ENCODE data around the gene ARHGAP40.

DNA sequence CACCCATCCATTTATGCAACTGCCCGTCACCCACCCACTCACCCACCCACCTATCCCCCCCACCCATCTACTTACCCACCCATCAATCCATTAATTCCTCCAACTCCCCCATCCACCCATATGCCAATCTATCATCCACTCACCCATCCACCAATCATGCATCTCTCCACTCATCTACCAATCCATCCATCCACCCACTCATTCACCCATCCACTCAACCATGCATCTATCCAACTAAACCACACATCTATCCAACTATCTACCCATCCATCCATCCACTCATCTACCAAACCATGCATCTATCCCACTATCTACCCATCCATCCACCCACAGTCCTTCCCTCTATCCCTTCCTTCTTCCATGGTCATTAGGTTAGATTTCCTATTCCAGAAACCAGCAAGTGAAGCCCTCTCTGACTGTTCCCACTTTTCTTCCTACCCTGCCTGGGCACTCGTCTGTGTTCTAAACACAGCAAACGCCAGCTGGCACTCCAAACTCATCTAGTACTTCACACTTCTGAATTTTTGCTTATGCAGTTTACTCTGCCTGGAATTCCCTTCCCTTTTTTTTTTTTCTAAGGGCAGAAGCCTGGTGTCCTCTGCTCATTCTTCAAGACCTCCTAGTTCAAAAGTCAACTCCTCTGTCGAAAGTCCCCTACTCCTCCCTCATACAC is 43.1 kb downstream of the ARHGAP40 start:
- TF ChIP-seq CTCF (tag by site-specific recombination; IDR thresholded peaks at IDR 0.05) = no peak
- TF ChIP-seq REST (tag by site-specific recombination; IDR thresholded peaks at IDR 0.05) = no peak
- no peak for TF ChIP-seq TCF7L2 (IDR thresholded peaks at IDR 0.05; ENCODE audit: borderline replicate concordance, low read depth, low read length)
- TF ChIP-seq ZNF146 (tag by site-specific recombination; IDR thresholded peaks at IDR 0.05) = no peak
- no peak for TF ChIP-seq ZFP41 (tag by site-specific recombination; IDR thresholded peaks at IDR 0.05; ENCODE audit: borderline replicate concordance)
- no peak for TF ChIP-seq ZNF423 (tag by site-specific recombination; IDR thresholded peaks at IDR 0.05)
- TF ChIP-seq ZBTB1 (tag by site-specific recombination; IDR thresholded peaks at IDR 0.05) = no peak
- TF ChIP-seq ZBTB49 (tag by site-specific recombination; IDR thresholded peaks at IDR 0.05; ENCODE audit: low read depth) = no peak
- no peak for TF ChIP-seq ZNF555 (tag by site-specific recombination; conservative IDR thresholded peaks at IDR 0.05)
- TF ChIP-seq YY1 (tag by site-specific recombination; IDR thresholded peaks at IDR 0.05) = no peak
- TF ChIP-seq ZNF664 (tag by site-specific recombination; IDR thresholded peaks at IDR 0.05) = no peak
- TF ChIP-seq ZXDB (tag by site-specific recombination; IDR thresholded peaks at IDR 0.05) = no peak
- no peak for TF ChIP-seq ZNF529 (tag by site-specific recombination; IDR thresholded peaks at IDR 0.05; ENCODE audit: insufficient replicate concordance)
